GM10266 (cell line): ENCODE measurements around the gene NXPE4.
"Not testable (repeated sequence)": the region's sequence is repeated elsewhere in the genome, so short reads cannot be mapped to it uniquely, and the experiment has no call there.

Experiments used
- DNase-seq: peaks from one replicate; pipeline ENCODE4 v3.0.0; 2012; ENCODE audit errors: extremely low spot score
- TF ChIP-seq, protein P1 (sequence below): IDR thresholded peaks from 2 replicates; pipeline ENCODE4 v1.5.1; 2012; ENCODE audit warnings: mild to moderate bottlenecking, low read depth; ENCODE audit not compliant: control insufficient read depth, insufficient read depth; ENCODE audit errors: missing control alignments

The NXPE4 gene

DNA sequence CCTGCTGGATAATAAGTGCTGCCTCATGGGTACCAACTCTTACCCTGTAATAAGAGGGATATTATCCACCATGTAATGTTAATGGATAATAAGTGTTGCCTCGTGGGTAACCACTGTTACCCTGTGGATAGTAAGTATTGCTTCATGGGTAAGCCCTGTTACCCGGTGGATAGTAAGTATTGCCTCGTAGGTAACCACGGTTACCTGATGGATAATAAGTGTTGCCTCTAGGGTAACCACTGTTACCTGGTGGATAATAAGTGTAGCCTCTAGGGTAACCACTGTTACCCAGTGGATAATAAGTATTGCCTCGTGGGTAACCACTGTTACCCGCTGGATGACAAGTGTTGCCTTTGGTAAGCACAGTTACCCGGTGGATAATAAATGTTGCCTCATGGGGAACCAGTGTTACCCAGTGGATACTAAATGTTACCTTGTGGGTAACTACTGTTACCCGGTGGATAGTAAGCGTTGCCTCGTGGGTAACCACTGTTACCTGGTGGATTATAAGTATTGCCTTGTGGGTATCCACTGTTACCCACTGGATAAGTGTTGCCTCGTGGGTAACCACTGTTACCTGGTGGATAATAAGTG lies 18.6 kb upstream of the NXPE4 start:
- TF ChIP-seq, protein P1, sequence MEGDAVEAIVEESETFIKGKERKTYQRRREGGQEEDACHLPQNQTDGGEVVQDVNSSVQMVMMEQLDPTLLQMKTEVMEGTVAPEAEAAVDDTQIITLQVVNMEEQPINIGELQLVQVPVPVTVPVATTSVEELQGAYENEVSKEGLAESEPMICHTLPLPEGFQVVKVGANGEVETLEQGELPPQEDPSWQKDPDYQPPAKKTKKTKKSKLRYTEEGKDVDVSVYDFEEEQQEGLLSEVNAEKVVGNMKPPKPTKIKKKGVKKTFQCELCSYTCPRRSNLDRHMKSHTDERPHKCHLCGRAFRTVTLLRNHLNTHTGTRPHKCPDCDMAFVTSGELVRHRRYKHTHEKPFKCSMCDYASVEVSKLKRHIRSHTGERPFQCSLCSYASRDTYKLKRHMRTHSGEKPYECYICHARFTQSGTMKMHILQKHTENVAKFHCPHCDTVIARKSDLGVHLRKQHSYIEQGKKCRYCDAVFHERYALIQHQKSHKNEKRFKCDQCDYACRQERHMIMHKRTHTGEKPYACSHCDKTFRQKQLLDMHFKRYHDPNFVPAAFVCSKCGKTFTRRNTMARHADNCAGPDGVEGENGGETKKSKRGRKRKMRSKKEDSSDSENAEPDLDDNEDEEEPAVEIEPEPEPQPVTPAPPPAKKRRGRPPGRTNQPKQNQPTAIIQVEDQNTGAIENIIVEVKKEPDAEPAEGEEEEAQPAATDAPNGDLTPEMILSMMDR: no peak
- DNase-seq: no peak

DNA sequence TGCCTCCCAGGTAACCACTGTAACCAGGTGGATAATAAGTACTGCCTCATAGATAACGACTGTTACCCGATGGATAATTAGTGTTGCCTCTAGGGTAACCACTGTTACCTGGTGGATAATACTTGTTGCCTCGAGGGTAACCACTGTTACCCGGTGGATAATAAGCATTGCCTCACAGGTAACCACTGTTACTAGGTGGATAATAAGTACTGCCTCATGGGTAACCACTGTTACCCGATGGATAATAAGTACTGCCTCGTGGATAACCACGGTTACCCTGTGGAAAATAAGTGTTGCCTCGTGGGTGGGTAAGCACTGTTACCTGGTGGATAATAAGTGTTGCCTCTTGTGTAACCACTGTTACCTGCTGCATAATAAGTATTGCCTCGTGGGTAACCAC lies 17.5 kb upstream of the NXPE4 start:
- DNase-seq: not testable (repeated sequence)

DNA sequence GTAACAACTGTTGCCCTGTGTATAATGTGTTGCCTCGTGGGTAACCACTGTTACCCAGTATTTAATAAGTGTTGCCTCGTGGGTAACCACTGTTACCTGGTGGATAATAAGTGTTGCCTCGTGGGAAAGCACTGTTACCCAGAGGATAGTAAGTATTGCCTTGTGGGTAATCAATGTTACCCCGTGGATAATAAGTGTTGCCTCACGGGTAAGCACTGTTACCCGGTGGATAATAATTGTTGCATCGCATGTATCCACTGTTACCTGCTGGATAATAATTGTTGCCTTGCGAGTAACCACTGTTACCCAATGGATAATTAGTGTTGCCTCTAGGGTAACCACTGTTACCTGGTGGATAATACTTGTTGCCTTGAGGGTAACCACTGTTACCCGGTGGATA lies 17.1 kb upstream of the NXPE4 start:
- TF ChIP-seq, protein P1: no peak
- no peak for DNase-seq

DNA sequence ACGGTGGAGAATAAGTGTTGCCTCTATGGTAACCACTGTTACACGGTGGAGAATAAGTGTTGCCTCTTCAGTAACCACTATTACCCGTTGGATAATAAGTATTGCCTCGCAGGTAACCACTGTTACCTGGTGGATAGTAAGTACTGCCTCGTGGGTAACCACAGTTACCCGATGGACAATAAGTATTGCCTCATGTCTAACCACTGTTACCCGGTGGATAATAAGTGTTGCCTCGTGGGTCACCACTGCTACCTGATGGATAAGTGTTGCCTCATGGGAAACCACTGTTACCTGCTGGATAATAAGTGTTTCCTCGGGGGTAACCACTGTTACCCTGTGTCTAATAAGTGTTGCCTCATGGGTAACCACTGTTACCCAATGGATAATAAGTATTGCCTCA lies 16.6 kb upstream of the NXPE4 start:
- not testable (repeated sequence) for DNase-seq

DNA sequence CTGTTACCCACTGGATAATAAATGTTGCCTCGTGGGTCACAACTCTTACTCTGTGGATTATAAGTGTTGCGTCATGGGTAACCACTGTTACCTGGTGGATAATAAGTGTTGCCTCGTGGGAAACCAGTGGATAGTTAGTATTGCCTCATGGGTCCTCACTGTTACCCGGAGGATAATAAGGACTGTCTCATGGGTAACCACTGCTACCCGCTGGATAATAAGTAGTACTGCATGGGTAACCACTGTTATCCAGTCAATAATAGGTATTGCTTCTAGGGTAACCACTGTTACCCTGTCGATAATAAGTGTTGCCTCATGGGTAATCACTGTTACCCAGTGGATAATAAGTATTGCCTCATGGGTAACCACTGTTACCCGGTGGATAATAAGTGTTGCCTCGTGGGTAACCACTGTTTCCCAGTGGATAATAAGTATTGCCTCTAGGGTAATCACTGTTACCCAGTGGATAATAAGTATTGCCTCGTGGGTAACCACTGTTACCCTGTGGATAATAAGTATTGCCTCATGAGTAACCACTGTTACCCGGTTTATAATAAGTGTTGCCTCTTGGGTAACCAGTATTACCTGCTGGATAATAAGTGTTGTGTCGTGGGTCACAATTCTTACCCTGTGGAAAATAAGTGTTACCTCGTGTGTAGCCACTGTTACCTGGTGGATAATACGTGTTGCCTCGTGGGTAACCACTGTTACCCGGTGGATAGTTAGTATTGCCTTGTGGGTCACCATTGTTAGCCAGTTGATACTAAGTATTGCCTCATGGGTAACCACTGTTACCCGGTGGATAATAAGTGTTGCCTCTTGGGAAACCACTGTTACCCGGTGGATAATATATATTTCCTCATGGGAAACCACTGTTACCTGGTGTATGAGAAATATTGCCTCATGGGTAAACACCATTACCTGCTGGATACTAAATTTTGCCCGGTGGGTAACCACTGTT lies 15.7 kb upstream of the NXPE4 start:
- TF ChIP-seq, protein P1: no peak
- no peak for DNase-seq

DNA sequence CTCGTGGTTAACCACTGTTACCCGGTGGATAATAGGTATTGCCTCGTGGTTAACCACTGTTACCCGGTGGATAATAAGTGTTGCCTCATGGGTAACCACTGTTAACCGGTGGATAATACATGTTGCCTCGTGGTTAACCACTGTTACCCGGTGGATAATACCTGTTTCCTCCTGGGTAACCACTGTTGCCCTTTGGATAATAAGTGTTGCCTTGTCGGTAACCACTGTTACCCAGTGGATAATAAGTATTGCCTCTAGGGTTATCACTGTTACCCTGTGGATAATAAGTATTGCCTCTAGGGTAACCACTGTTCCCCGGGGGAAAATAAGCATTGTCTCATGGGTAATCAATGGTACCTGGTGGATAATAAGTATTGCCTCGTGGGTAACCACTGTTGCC lies 15.0 kb upstream of the NXPE4 start:
- TF ChIP-seq, protein P1: no peak
- no peak for DNase-seq

DNA sequence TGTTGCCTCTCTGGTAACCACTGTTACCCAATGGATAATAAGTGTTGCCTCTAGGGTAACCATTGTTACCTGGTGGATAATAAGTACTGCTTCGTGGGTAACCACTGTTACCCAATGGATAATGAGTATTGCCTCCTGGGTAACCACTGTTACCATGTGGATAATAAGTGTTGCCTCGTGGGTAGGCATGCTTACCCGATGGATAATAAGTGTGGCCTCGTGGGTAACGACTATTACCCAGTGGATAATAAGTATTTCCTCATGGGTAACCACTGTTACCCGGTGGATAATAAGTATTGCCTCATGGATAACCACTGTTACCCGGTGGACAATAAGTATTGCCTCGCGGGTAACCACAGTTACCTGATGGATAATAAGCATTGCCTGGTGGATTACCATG lies 13.8 kb upstream of the NXPE4 start:
- TF ChIP-seq, protein P1: no peak
- DNase-seq: no peak

DNA sequence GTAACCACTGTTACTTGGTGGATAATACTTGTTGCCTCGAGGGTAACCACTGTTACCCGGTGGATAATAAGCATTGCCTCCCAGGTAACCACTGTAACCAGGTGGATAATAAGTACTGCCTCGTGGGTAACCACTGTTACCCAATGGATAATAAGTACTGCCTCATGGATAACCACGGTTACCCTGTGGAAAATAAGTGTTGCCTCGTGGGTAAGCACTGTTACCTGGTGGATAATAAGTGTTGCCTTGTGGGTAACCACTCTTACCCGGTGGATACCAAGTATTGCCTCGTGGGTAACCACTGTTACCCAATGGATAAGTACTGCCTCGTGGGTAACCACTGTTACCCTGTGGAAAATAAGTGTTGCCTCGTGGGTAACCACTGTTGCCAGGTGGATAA lies 13.0 kb upstream of the NXPE4 start:
- DNase-seq: not testable (repeated sequence)
